Measurements from ENCODE around the gene HOXD8. TPM values are rescaled to one million over a fixed set of nuclear protein-coding genes. Genes with fewer than 3 reads are reported as not detected.
A peak's percentile ranks its signal among the peaks of the same experiment; 100 is the strongest.

Gene HOXD8
- total and polyA plus RNA-seq, 4 donors, result 0.34 to 1.6 (median 1.0) TPM

- Histone ChIP-seq H3K9me3 (ENCODE audit: control insufficient read depth in 4 of 4, insufficient read depth in 3 of 4, low read length in 3 of 4) (peaks cover 0 to 6% (median 0%) of the 10 kb centered on the region in 4 donors), H3K27me3 (ENCODE audit: control insufficient read depth in 3 of 3, insufficient read depth in 3 of 3, low read length in 2 of 3) (peaks cover 19 to 86% (median 86%) of the 10 kb centered on the region in 3 donors), H3K4me3 (no peak overlapping the region), H3K9ac (ENCODE audit: insufficient read depth in 1 of 2, low read length in 2 of 2) (no peak overlapping the region), H3K4me1 (ENCODE audit: control insufficient read depth in 5 of 5, insufficient read depth in 5 of 5, low read length in 5 of 5) (peaks cover 0 to 18% (median 9%) of the 10 kb centered on the region in 5 donors), H3K36me3 (ENCODE audit: control insufficient read depth in 4 of 4, insufficient read depth in 4 of 4, low read length in 4 of 4) (no peaks in the 10 kb centered on the region), H3K27ac (ENCODE audit: low read depth in 1 of 2, low read length in 1 of 2) (no peak overlapping the region)
- TF ChIP-seq CTCF (IDR thresholded peaks at IDR 0.05; ENCODE audit: control extremely low read depth, extremely low read depth), result no peak
- ATAC-seq (ENCODE audit: insufficient read depth, low FRiP score) (no peak), DNase-seq (peak in 1 of 3 donors; percentile 68)
- WGBS, 2 donors, result 5 to 11% methylated on average over 33 of the region's 33 CpGs
Measured at GRCh38 chr2:176132205-176133171, 3.0 kb downstream of the HOXD8 start.

GRCh38 chr2:176133389-176133788, 3.9 kb downstream of the HOXD8 start:
- no peak overlapping the region for H3K27ac ChIP-seq (ENCODE audit: low read depth in 1 of 2, low read length in 1 of 2)
- no peak overlapping the region for H3K9ac ChIP-seq (ENCODE audit: insufficient read depth in 1 of 2, low read length in 2 of 2)
- no peaks in the 10 kb centered on the region for H3K36me3 ChIP-seq (ENCODE audit: control insufficient read depth in 4 of 4, insufficient read depth in 4 of 4, low read length in 4 of 4)
- DNase-seq (no peak), ATAC-seq (ENCODE audit: insufficient read depth, low FRiP score) (no peak)
- H3K27me3 ChIP-seq (ENCODE audit: control insufficient read depth in 3 of 3, insufficient read depth in 3 of 3, low read length in 2 of 3), result peaks cover 24 to 86% (median 86%) of the 10 kb centered on the region in 3 donors
- H3K9me3 ChIP-seq (ENCODE audit: control insufficient read depth in 4 of 4, insufficient read depth in 3 of 4, low read length in 3 of 4), result peaks cover 0 to 8% (median 0%) of the 10 kb centered on the region in 4 donors
- peaks cover 0 to 19% (median 6%) of the 10 kb centered on the region in 5 donors for H3K4me1 ChIP-seq (ENCODE audit: control insufficient read depth in 5 of 5, insufficient read depth in 5 of 5, low read length in 5 of 5)
- H3K4me3 ChIP-seq, result no peak overlapping the region
- no peak for TF ChIP-seq CTCF (IDR thresholded peaks at IDR 0.05; ENCODE audit: control extremely low read depth, extremely low read depth)

GRCh38 chr2:176134035-176134434, 4.5 kb downstream of the HOXD8 start:
- ATAC-seq (ENCODE audit: insufficient read depth, low FRiP score) (no peak), DNase-seq (no peak)
- Histone ChIP-seq H3K9me3 (ENCODE audit: control insufficient read depth in 4 of 4, insufficient read depth in 3 of 4, low read length in 3 of 4) (peaks cover 0 to 10% (median 0%) of the 10 kb centered on the region in 4 donors), H3K4me3 (no peak overlapping the region), H3K4me1 (ENCODE audit: control insufficient read depth in 5 of 5, insufficient read depth in 5 of 5, low read length in 5 of 5) (peaks cover 0 to 19% (median 4%) of the 10 kb centered on the region in 5 donors), H3K27ac (ENCODE audit: low read depth in 1 of 2, low read length in 1 of 2) (no peak overlapping the region), H3K27me3 (ENCODE audit: control insufficient read depth in 3 of 3, insufficient read depth in 3 of 3, low read length in 2 of 3) (peaks cover 24 to 86% (median 86%) of the 10 kb centered on the region in 3 donors), H3K36me3 (ENCODE audit: control insufficient read depth in 4 of 4, insufficient read depth in 4 of 4, low read length in 4 of 4) (no peaks in the 10 kb centered on the region), H3K9ac (ENCODE audit: insufficient read depth in 1 of 2, low read length in 2 of 2) (no peak overlapping the region)
- TF ChIP-seq CTCF (IDR thresholded peaks at IDR 0.05; ENCODE audit: control extremely low read depth, extremely low read depth), result no peak
- WGBS, 2 donors, result 32 to 44% methylated on average over 4 of the region's 4 CpGs

All from lung (tissue), 12 donors.